H1 (cell line): ENCODE results near the gene BAK1. TPM values are rescaled to one million over a fixed set of nuclear protein-coding genes. Genes with fewer than 3 reads are reported as not detected.

ENCODE experiments used
- CTCF ChIA-PET: fragments of 300-600 bp; sonication (Branson Sonifier 250); formaldehyde crosslinking; loops from one replicate; lab custom pipeline; 2021; ENCODE audit not compliant: partially characterized antibody; lab: Charles Lee
- POLR2A ChIA-PET: fragments of 300-600 bp; sonication (Branson Sonifier 250); formaldehyde crosslinking; loops from one replicate; lab custom pipeline; 2021; ENCODE audit warnings: inconsistent platforms; ENCODE audit not compliant: partially characterized antibody; lab: Charles Lee
- DNase-seq, 2 experiments: peaks; one replicate each; pipeline versions ENCODE4 v3.0.0 to v3.0.0-alpha.2; 2010 to 2022; ENCODE audit warnings: low spot score in 2 of 2, low read depth in 1 of 2, mixed read lengths in 1 of 2
- FAIRE-seq: peaks from 2 replicates; lab custom pipeline; 2011; peaks lifted over from hg19 to GRCh38; lab: Jason Lieb, UNC
- H2AFZ ChIP-seq: 2 replicates; pipeline ENCODE4 v1.8.1; 2012; ENCODE audit warnings: low read length, inconsistent platforms
- H2AK5ac ChIP-seq: 2 replicates; pipeline ENCODE4 v1.6.1; 2013; ENCODE audit warnings: low read depth, low read length
- H2BK120ac ChIP-seq: replicated peaks from 2 replicates; pipeline ENCODE3; 2013; ENCODE audit warnings: low read depth, low read length, inconsistent platforms
- H2BK12ac ChIP-seq: 2 replicates; pipeline ENCODE4 v1.6.1; 2013; ENCODE audit warnings: low read depth, low read length
- H2BK15ac ChIP-seq: 2 replicates; pipeline ENCODE4 v1.6.1; 2013; ENCODE audit warnings: low read length
- H2BK20ac ChIP-seq: 2 replicates; pipeline ENCODE4 v1.6.1; 2013; ENCODE audit warnings: low read length
- H2BK5ac ChIP-seq: 2 replicates; pipeline ENCODE4 v1.6.1; 2013; ENCODE audit warnings: low read depth, low read length
- H3K14ac ChIP-seq: 2 replicates; pipeline ENCODE4 v1.6.1; 2013; ENCODE audit warnings: inconsistent platforms; ENCODE audit not compliant: insufficient read length
- H3K18ac ChIP-seq: 2 replicates; pipeline ENCODE4 v1.6.1; 2013; ENCODE audit warnings: low read length; ENCODE audit errors: extremely low read depth
- H3K23ac ChIP-seq: 2 replicates; pipeline ENCODE4 v1.6.1; 2013; ENCODE audit warnings: inconsistent platforms; ENCODE audit not compliant: insufficient read length
- H3K23me2 ChIP-seq: 2 replicates; pipeline ENCODE4 v1.6.1; 2013; ENCODE audit warnings: low read depth, low read length
- H3K27ac ChIP-seq: 2 replicates; pipeline ENCODE4 v1.6.1; 2011; ENCODE audit warnings: low read depth, low read length, inconsistent platforms
- H3K27me3 ChIP-seq, 4 experiments: replicated peaks in 1 of 4; 1 replicate in 1 of 4; 2 replicates in 3 of 4; pipeline versions ENCODE4 v1.6.1 to v1.8.1; 2011 to 2013; ENCODE audit warnings: low read length in 3 of 4, mild to moderate bottlenecking in 3 of 4, inconsistent platforms in 2 of 4, mixed read lengths in 2 of 4, moderate library complexity in 1 of 4; ENCODE audit not compliant: control insufficient read depth in 3 of 4, insufficient read depth in 3 of 4; ENCODE audit errors: extremely low read depth in 1 of 4
- H3K36me3 ChIP-seq, 4 experiments: 2 replicates each; pipeline versions ENCODE4 v1.6.1 to v1.8.1; 2011 to 2013; ENCODE audit warnings: mild to moderate bottlenecking in 4 of 4, low read length in 3 of 4, moderate library complexity in 2 of 4, control low read depth in 1 of 4, inconsistent platforms in 1 of 4; ENCODE audit not compliant: insufficient read depth in 4 of 4, control insufficient read depth in 2 of 4
- H3K4ac ChIP-seq: replicated peaks from 2 replicates; pipeline ENCODE3; 2013; ENCODE audit warnings: low read length, low read depth, mixed read lengths, inconsistent platforms; ENCODE audit not compliant: insufficient read length
- H3K4me1 ChIP-seq, 4 experiments: replicated peaks in 1 of 4; 1 replicate in 1 of 4; 2 replicates in 3 of 4; pipeline versions ENCODE4 v1.6.1 to v1.8.1; 2011 to 2013; ENCODE audit warnings: low read length in 3 of 4, inconsistent platforms in 2 of 4, mixed read lengths in 1 of 4; ENCODE audit not compliant: insufficient read depth in 4 of 4, control insufficient read depth in 3 of 4
- H3K4me2 ChIP-seq, 2 experiments: 2 replicates each; pipeline versions ENCODE4 v1.6.1 to v1.8.1; 2011 to 2013; ENCODE audit warnings: low read depth in 2 of 2, low read length in 2 of 2, control low read depth in 1 of 2, inconsistent platforms in 1 of 2, mild to moderate bottlenecking in 1 of 2; ENCODE audit not compliant: insufficient read depth in 1 of 2
- H3K4me3 ChIP-seq, 4 experiments: fragments of 200-600, 300-600 bp in 1 of 4; sonication (generic), shearing (Covaris generic), sonication (Bioruptor Twin) in 1 of 4; 2 replicates each; pipeline versions ENCODE4 v1.5.1 to v1.8.1; 2011 to 2016; ENCODE audit warnings: low read length in 4 of 4, low read depth in 3 of 4, control low read depth in 2 of 4, inconsistent platforms in 2 of 4, mild to moderate bottlenecking in 2 of 4, mixed read lengths in 1 of 4, moderate library complexity in 1 of 4; ENCODE audit not compliant: insufficient read depth in 2 of 4; ENCODE audit errors: extremely low read depth in 1 of 4
- H3K56ac ChIP-seq: replicated peaks from 2 replicates; pipeline ENCODE3; 2013; ENCODE audit warnings: low read depth, mild to moderate bottlenecking, mixed read lengths, low read length, inconsistent platforms; ENCODE audit not compliant: insufficient read length
- H3K79me1 ChIP-seq: 2 replicates; pipeline ENCODE4 v1.6.1; 2013; ENCODE audit warnings: low read depth, low read length, control low read depth
- H3K79me2 ChIP-seq, 2 experiments: 2 replicates each; pipeline versions ENCODE4 v1.6.1 to v1.8.1; 2012 to 2013; ENCODE audit warnings: low read length in 2 of 2, mild to moderate bottlenecking in 2 of 2, inconsistent platforms in 1 of 2; ENCODE audit not compliant: insufficient read depth in 2 of 2, control insufficient read depth in 1 of 2
- H3K9ac ChIP-seq, 4 experiments: replicated peaks in 1 of 4; 1 replicate in 1 of 4; 2 replicates in 3 of 4; pipeline versions ENCODE4 v1.6.1 to v1.8.1; 2011 to 2013; ENCODE audit warnings: low read depth in 3 of 4, low read length in 3 of 4, control low read depth in 2 of 4, mild to moderate bottlenecking in 2 of 4, moderate library complexity in 2 of 4, inconsistent platforms in 1 of 4; ENCODE audit errors: extremely low read depth in 1 of 4
- H3K9me3 ChIP-seq, 2 experiments: 2 replicates each; pipeline versions ENCODE4 v1.6.1 to v1.8.1; 2012 to 2013; ENCODE audit warnings: mild to moderate bottlenecking in 2 of 2, moderate library complexity in 2 of 2, control low read depth in 1 of 2, inconsistent platforms in 1 of 2, low read depth in 1 of 2, low read length in 1 of 2, mixed read lengths in 1 of 2; ENCODE audit not compliant: insufficient read depth in 2 of 2
- H4K20me1 ChIP-seq, 2 experiments: replicated peaks in 1 of 2; 2 replicates each; pipeline versions ENCODE3 to v1.8.1; 2011 to 2013; ENCODE audit warnings: inconsistent platforms in 2 of 2, low read length in 2 of 2, mild to moderate bottlenecking in 1 of 2; ENCODE audit not compliant: insufficient read depth in 2 of 2, control insufficient read depth in 1 of 2
- H4K5ac ChIP-seq: 2 replicates; pipeline ENCODE4 v1.6.1; 2013; ENCODE audit warnings: low read length, low read depth, mixed read lengths, inconsistent platforms; ENCODE audit not compliant: insufficient read length
- H4K8ac ChIP-seq: 2 replicates; pipeline ENCODE4 v1.8.0; 2013; ENCODE audit warnings: mild to moderate bottlenecking, moderate library complexity, low read length, inconsistent platforms; ENCODE audit not compliant: insufficient read depth; ENCODE audit errors: extremely low read depth
- H4K91ac ChIP-seq: replicated peaks from 2 replicates; pipeline ENCODE3; 2013; ENCODE audit warnings: low read length, mixed read lengths, inconsistent platforms; ENCODE audit not compliant: insufficient read length
- ATF3 ChIP-seq: IDR thresholded peaks from 2 replicates; pipeline ENCODE4 v1.6.1; 2011; ENCODE audit warnings: low read depth, mild to moderate bottlenecking, low read length; ENCODE audit not compliant: insufficient read depth
- HDAC6 ChIP-seq: IDR thresholded peaks from one replicate; pipeline ENCODE4 v1.7.1; 2012; ENCODE audit warnings: low read depth, mild to moderate bottlenecking, inconsistent platforms, low read length, moderate library complexity
- JUN ChIP-seq: IDR thresholded peaks from 2 replicates; pipeline ENCODE4 v1.6.1; 2011; ENCODE audit warnings: low read depth, mild to moderate bottlenecking, improper control_type of control experiment, low read length
- NRF1 ChIP-seq: IDR thresholded peaks from 2 replicates; pipeline ENCODE4 v1.6.1; 2011; ENCODE audit warnings: mild to moderate bottlenecking, low read depth, low read length, improper control_type of control experiment
- POLR2AphosphoS5 ChIP-seq: IDR thresholded peaks from 2 replicates; pipeline ENCODE4 v1.6.1; 2011; ENCODE audit warnings: low read depth, low read length
- RAD21 ChIP-seq, 2 experiments: IDR thresholded peaks in 1 of 2; conservative IDR thresholded peaks in 1 of 2; 2 replicates each; pipeline ENCODE4 v1.6.1; 2011; ENCODE audit warnings: low read depth in 2 of 2, low read length in 2 of 2, improper control_type of control experiment in 1 of 2, inconsistent platforms in 1 of 2, mild to moderate bottlenecking in 1 of 2, moderate library complexity in 1 of 2
- RBBP5 ChIP-seq: IDR thresholded peaks from 2 replicates; pipeline ENCODE4 v1.7.1; 2012; ENCODE audit warnings: low read depth, mild to moderate bottlenecking, inconsistent platforms, low read length, moderate library complexity, borderline replicate concordance
- SIRT6 ChIP-seq: IDR thresholded peaks from one replicate; pipeline ENCODE4 v1.7.1; 2012; ENCODE audit warnings: low read length, inconsistent platforms
- SP1 ChIP-seq: IDR thresholded peaks from 2 replicates; pipeline ENCODE4 v1.6.1; 2011; ENCODE audit warnings: low read depth, low read length
- USF2 ChIP-seq: IDR thresholded peaks from 2 replicates; pipeline ENCODE4 v1.6.1; 2011; ENCODE audit warnings: low read length, improper control_type of control experiment
- YY1 ChIP-seq: IDR thresholded peaks from 2 replicates; pipeline ENCODE4 v1.6.1; 2011; ENCODE audit warnings: low read depth, mild to moderate bottlenecking, low read length
- WGBS, 2 experiments: shearing (Covaris generic) in 1 of 2; methylation state at CpG; one replicate each; pipeline versions ENCODE4 v1.1.6 to v1.1.7; 2013 to 2015; ENCODE audit warnings: low lambda C conversion rate in 2 of 2, mixed read lengths in 2 of 2, inconsistent platforms in 1 of 2, low coverage in 1 of 2, missing lambda C conversion rate in 1 of 2; ENCODE audit not compliant: insufficient replicate concordance in 2 of 2, insufficient coverage in 1 of 2, insufficient read length in 1 of 2; ENCODE audit errors: extremely low coverage in 1 of 2, missing lambda C conversion rate in 1 of 2; 5-methylcytosine and 5-hydroxymethylcytosine counted together
- polyA plus RNA-seq, 7 experiments: library from polyadenylated mRNA; depleted of rRNA in 3 of 7; stranded (reverse) in 5 of 7; unstranded in 2 of 7; fragments of >200 nt in 5 of 7; fragments of 200-250 nt in 2 of 7; gene quantifications; 1 replicate in 5 of 7; 2 replicates in 1 of 7; 4 replicates in 1 of 7; pipeline versions ENCODE4 v1.2.1 to v1.2.3, GENCODE V29; 2011 to 2013; ENCODE audit warnings: missing spikeins in 2 of 7, mixed read lengths in 2 of 7
- total RNA-seq: library from RNA; stranded (reverse); fragmentation: NEBNext Ultra II Directional; extraction: Animal tissue kit (Norgen Biotek cat#: 25700); gene quantifications from 2 replicates; pipeline ENCODE4 v1.2.1, GENCODE V29; 2021

Gene BAK1
- total and polyA plus RNA-seq, 2 of the 8 experiments (the other 6 are each of a cell fraction or from before 2014, with no cell fraction given), result 43.3 to 43.4 TPM

GRCh38 chr6:33586108-33586640, 6.1 kb upstream of the BAK1 start:
- H2BK20ac ChIP-seq, result no peak overlapping the region
- H2BK5ac ChIP-seq, result 0 out of 2 replicates have a peak overlapping the region, but pooled peaks have one; percentile 24
- 0 out of 2 replicates have a peak overlapping the region, but pooled peaks have one; percentile 55 for H2AFZ ChIP-seq
- H2BK12ac ChIP-seq, result no peak overlapping the region
- no peaks in the 10 kb centered on the region for H3K27me3 ChIP-seq
- no peak overlapping the region for H4K91ac ChIP-seq
- no peak overlapping the region for H4K5ac ChIP-seq
- WGBS, 2 experiments, result 88% methylated on average over 9 of the region's 9 CpGs; no CpG with 5 or more reads in 1 of the 2 experiments
- ChIA-PET CTCF (interaction anchor here (0.6 to 9.2 kb wide), 36 partner anchors 9 to 1233 kb away, joined by 3 to 131 read pairs (median 6); partner anchors contain the start of genes ITPR3 and UQCC2), POLR2A (interaction anchor here (1.4 to 2.6 kb wide), 4 partner anchors 21 to 125 kb away, joined by 3 to 10 read pairs (median 6); partner anchors contain the start of gene UQCC2)
- H3K4ac ChIP-seq, result no peak overlapping the region
- H3K56ac ChIP-seq, result no peak overlapping the region
- DNase-seq (no peak), FAIRE-seq (no peak)
- H3K23me2 ChIP-seq, result no peaks in the 10 kb centered on the region
- no peaks in the 10 kb centered on the region for H3K36me3 ChIP-seq
- H3K9me3 ChIP-seq, result no peaks in the 10 kb centered on the region
- no peak overlapping the region for H3K4me3 ChIP-seq
- no peak overlapping the region for H2AK5ac ChIP-seq
- H2BK120ac ChIP-seq, result no peak overlapping the region
- no peaks in the 10 kb centered on the region for H3K79me2 ChIP-seq
- H4K8ac ChIP-seq, result no peak overlapping the region
- H3K27ac ChIP-seq, result no peak overlapping the region
- no peak overlapping the region for H3K18ac ChIP-seq
- H3K4me1 ChIP-seq, result peaks cover 5 to 20% (median 14%) of the 10 kb centered on the region in 4 experiments
- H4K20me1 ChIP-seq, result no peaks in the 10 kb centered on the region
- H2BK15ac ChIP-seq, result no peak overlapping the region
- H3K79me1 ChIP-seq, result no peaks in the 10 kb centered on the region
- H3K9ac ChIP-seq, result no peak overlapping the region
- no peak overlapping the region for H3K23ac ChIP-seq
- no peak overlapping the region for H3K14ac ChIP-seq
- no peak overlapping the region for H3K4me2 ChIP-seq
- no peak for TF ChIP-seq SIRT6
- TF ChIP-seq RBBP5, result no peak
- no peak for TF ChIP-seq JUN
- no peak for TF ChIP-seq USF2
- TF ChIP-seq NRF1, result no peak
- TF ChIP-seq YY1, result no peak
- TF ChIP-seq POLR2AphosphoS5, result no peak
- no peak for TF ChIP-seq HDAC6
- no peak for TF ChIP-seq ATF3
- TF ChIP-seq SP1, result no peak
- no peak for TF ChIP-seq RAD21 (IDR thresholded peaks at IDR 0.05 in 1 of 2, conservative IDR thresholded peaks at IDR 0.05 in 1 of 2; ENCODE audit: low read depth in 2 of 2, low read length in 2 of 2)
